ENCODE data around the gene HHAT. TPM values are rescaled to one million over a fixed set of nuclear protein-coding genes. Genes with fewer than 3 reads are reported as not detected.

HHAT gene
- total RNA-seq, 1 experiment from 2014 or later, result 4.6 TPM

GRCh38 chr1:210412240-210412639 is 83.5 kb downstream of the HHAT start:
- Mint-ChIP-seq H3K4me1 (ENCODE audit: insufficient read depth, unreplicated experiment) (no peaks in the 10 kb centered on the region), H3K36me3 (ENCODE audit: insufficient read depth, unreplicated experiment) (no peaks in the 10 kb centered on the region), H3K27ac (ENCODE audit: low read depth, unreplicated experiment) (no peak overlapping the region), H3K9me3 (ENCODE audit: unreplicated experiment) (no peaks in the 10 kb centered on the region), H3K27me3 (ENCODE audit: insufficient read depth, unreplicated experiment) (no peaks in the 10 kb centered on the region), H3K4me3 (ENCODE audit: unreplicated experiment) (no peak overlapping the region)
- no peak for DNase-seq (ENCODE audit: unreplicated experiment)
- BruUV-seq (replicated peaks), result no TSS peak
- ChIA-PET POLR2A (interaction anchor here (0.7 to 1.3 kb wide), 2 partner anchors 68 to 835 kb away, joined by 3 read pairs; no protein-coding TSS in a partner anchor), CTCF (interaction anchor here (0.5 to 30.4 kb wide), 6 partner anchors 9 to 723 kb away, joined by 3 to 812 read pairs (median 83); partner anchors contain the start of gene KCNH1)
- intact Hi-C loops (cut with micrococcal nuclease), result no loop called here
- TF ChIP-seq, protein P1, sequence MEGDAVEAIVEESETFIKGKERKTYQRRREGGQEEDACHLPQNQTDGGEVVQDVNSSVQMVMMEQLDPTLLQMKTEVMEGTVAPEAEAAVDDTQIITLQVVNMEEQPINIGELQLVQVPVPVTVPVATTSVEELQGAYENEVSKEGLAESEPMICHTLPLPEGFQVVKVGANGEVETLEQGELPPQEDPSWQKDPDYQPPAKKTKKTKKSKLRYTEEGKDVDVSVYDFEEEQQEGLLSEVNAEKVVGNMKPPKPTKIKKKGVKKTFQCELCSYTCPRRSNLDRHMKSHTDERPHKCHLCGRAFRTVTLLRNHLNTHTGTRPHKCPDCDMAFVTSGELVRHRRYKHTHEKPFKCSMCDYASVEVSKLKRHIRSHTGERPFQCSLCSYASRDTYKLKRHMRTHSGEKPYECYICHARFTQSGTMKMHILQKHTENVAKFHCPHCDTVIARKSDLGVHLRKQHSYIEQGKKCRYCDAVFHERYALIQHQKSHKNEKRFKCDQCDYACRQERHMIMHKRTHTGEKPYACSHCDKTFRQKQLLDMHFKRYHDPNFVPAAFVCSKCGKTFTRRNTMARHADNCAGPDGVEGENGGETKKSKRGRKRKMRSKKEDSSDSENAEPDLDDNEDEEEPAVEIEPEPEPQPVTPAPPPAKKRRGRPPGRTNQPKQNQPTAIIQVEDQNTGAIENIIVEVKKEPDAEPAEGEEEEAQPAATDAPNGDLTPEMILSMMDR (IDR thresholded peaks at IDR 0.05; ENCODE audit: unreplicated experiment), result no peak

GRCh38 chr1:210413951-210414350 is 85.2 kb downstream of the HHAT start:
- no peaks in the 10 kb centered on the region for H3K36me3 Mint-ChIP-seq (ENCODE audit: insufficient read depth, unreplicated experiment)
- H3K27ac Mint-ChIP-seq (ENCODE audit: low read depth, unreplicated experiment), result no peak overlapping the region
- TF ChIP-seq, protein P1 (IDR thresholded peaks at IDR 0.05; ENCODE audit: unreplicated experiment), result no peak
- H3K4me3 Mint-ChIP-seq (ENCODE audit: unreplicated experiment), result no peak overlapping the region
- POLR2A ChIA-PET, result interaction anchor here (0.6 to 0.9 kb wide), 2 partner anchors 844 to 1053 kb away, joined by 3 read pairs; no protein-coding TSS in a partner anchor
- no peaks in the 10 kb centered on the region for H3K27me3 Mint-ChIP-seq (ENCODE audit: insufficient read depth, unreplicated experiment)
- BruUV-seq (replicated peaks), result no TSS peak
- CTCF ChIA-PET, result interaction anchor here (0.5 to 12.7 kb wide), 8 partner anchors 11 to 722 kb away, joined by 3 to 187 read pairs (median 4); partner anchors contain the start of gene KCNH1
- no peaks in the 10 kb centered on the region for H3K4me1 Mint-ChIP-seq (ENCODE audit: insufficient read depth, unreplicated experiment)
- DNase-seq (ENCODE audit: unreplicated experiment), result no peak
- intact Hi-C loops (cut with micrococcal nuclease), result no loop called here
- no peaks in the 10 kb centered on the region for H3K9me3 Mint-ChIP-seq (ENCODE audit: unreplicated experiment)

- DNase-seq (ENCODE audit: unreplicated experiment), result no peak
- H3K36me3 Mint-ChIP-seq (ENCODE audit: insufficient read depth, unreplicated experiment), result no peaks in the 10 kb centered on the region
- TF ChIP-seq, protein P1 (IDR thresholded peaks at IDR 0.05; ENCODE audit: unreplicated experiment), result no peak
- ChIA-PET CTCF (interaction anchor here (0.7 to 12.7 kb wide), 9 partner anchors 8 to 720 kb away, joined by 3 to 187 read pairs (median 4); partner anchors contain the start of gene KCNH1), POLR2A (interaction anchor here (0.6 kb wide), 1 partner anchor 1551 kb away, joined by 4 read pairs; no protein-coding TSS in a partner anchor)
- no peaks in the 10 kb centered on the region for H3K4me1 Mint-ChIP-seq (ENCODE audit: insufficient read depth, unreplicated experiment)
- H3K9me3 Mint-ChIP-seq (ENCODE audit: unreplicated experiment), result no peaks in the 10 kb centered on the region
- no peak overlapping the region for H3K4me3 Mint-ChIP-seq (ENCODE audit: unreplicated experiment)
- no peak overlapping the region for H3K27ac Mint-ChIP-seq (ENCODE audit: low read depth, unreplicated experiment)
- BruUV-seq (replicated peaks), result no TSS peak
- H3K27me3 Mint-ChIP-seq (ENCODE audit: insufficient read depth, unreplicated experiment), result no peaks in the 10 kb centered on the region
- intact Hi-C loops (cut with micrococcal nuclease), result no loop called here
Observed at GRCh38 chr1:210415846-210416448, 87.2 kb downstream of the HHAT start.

- POLR2A ChIA-PET, result interaction anchor here (0.6 to 0.7 kb wide), 2 partner anchors 480 to 1551 kb away, joined by 3 to 4 read pairs; no protein-coding TSS in a partner anchor
- TF ChIP-seq, protein P1 (IDR thresholded peaks at IDR 0.05; ENCODE audit: unreplicated experiment), result no peak
- H3K36me3 Mint-ChIP-seq (ENCODE audit: insufficient read depth, unreplicated experiment), result no peaks in the 10 kb centered on the region
- H3K27ac Mint-ChIP-seq (ENCODE audit: low read depth, unreplicated experiment), result no peak overlapping the region
- no peak for DNase-seq (ENCODE audit: unreplicated experiment)
- H3K9me3 Mint-ChIP-seq (ENCODE audit: unreplicated experiment), result no peaks in the 10 kb centered on the region
- no peak overlapping the region for H3K4me3 Mint-ChIP-seq (ENCODE audit: unreplicated experiment)
- H3K4me1 Mint-ChIP-seq (ENCODE audit: insufficient read depth, unreplicated experiment), result no peaks in the 10 kb centered on the region
- intact Hi-C loops (cut with micrococcal nuclease), result no loop called here
- CTCF ChIA-PET, result interaction anchor here (0.7 to 12.7 kb wide), 9 partner anchors 8 to 719 kb away, joined by 3 to 187 read pairs (median 4); partner anchors contain the start of gene KCNH1
- BruUV-seq (replicated peaks), result no TSS peak
- H3K27me3 Mint-ChIP-seq (ENCODE audit: insufficient read depth, unreplicated experiment), result no peaks in the 10 kb centered on the region
Observed at GRCh38 chr1:210416681-210417080, 88.0 kb downstream of the HHAT start.
